Cardiac septum (tissue), 1 donor: ENCODE data around the gene RSPH1. TPM values are rescaled to one million over a fixed set of nuclear protein-coding genes. Genes with fewer than 3 reads are reported as not detected.
A peak's percentile ranks its signal among the peaks of the same experiment; 100 is the strongest.

Source experiments
- DNase-seq: peaks from one replicate; pipeline ENCODE4 v3.0.0-alpha.2; 2020; ENCODE audit warnings: low spot score
- intact Hi-C: fragments of 100-400 bp; cut with DNase I; formaldehyde crosslinking; loops from one replicate; pipeline ENCODE4 v1.14.0; 2022
- total RNA-seq: library from RNA; stranded (reverse); fragmentation: NEBNext Ultra II Directional; extraction: Animal tissue kit (Norgen Biotek cat#: 25700); gene quantifications from one replicate; pipeline ENCODE4 v1.2.1, GENCODE V29; 2021
- donor health status: DM: no; HTN: no; CAD: no.

The RSPH1 gene
- total RNA-seq, 1 donor from 2014 or later: not detected

DNA sequence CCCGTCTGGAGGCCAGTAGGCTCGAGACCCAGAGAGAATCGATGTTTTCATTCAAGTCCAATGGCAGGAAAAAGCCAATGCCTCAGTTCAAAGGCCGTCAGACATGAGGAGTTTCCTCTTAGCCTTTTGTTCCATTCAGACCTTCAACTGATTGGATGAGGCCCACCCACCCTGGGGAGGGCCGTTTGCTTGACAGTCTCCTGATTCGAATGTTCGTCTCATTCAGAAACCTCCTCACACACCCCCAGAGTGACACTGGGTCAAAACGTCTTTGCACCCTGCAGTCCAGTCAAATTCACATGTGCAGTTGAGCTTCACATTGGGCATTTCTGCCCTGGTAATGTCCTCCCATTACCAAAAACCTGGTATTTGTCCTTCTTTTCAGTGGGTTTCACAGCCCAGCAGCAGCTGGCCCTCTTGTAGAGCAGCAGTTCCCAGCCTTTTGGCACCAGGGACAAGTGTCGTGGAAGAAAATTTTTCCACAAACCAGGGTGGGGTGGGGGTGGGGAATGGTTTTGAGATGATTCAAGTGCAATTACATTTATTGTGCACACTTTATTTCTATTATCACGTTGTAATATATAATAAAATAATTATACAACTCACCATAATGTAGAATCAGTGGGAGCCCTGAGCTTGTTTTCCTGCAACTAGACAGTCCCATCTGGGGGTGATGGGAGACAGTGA is 40.1 kb downstream of the RSPH1 start:
- peak; percentile 47 for DNase-seq
- intact Hi-C loops: no loop called here

DNA sequence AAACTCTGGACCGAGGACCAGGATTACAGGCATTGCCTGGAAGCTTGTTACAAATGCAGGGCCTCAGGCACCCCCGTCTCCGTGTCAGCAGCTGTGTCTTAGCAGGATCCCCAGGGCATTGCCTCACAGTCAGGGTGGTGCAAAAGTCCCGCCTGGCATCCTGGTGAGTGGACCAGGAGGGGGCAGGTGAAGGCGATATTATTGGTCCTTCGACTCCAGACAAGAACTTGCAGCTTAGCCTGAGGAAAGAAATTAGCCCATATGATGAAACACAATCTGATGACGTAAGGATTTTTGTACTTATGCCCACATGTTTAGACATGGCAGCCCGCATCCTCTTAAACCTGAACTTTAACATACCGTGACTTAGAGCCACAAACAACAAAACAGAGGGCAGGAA is 40.8 kb downstream of the RSPH1 start:
- intact Hi-C loops: no loop called here
- DNase-seq: peak; percentile 29

DNA sequence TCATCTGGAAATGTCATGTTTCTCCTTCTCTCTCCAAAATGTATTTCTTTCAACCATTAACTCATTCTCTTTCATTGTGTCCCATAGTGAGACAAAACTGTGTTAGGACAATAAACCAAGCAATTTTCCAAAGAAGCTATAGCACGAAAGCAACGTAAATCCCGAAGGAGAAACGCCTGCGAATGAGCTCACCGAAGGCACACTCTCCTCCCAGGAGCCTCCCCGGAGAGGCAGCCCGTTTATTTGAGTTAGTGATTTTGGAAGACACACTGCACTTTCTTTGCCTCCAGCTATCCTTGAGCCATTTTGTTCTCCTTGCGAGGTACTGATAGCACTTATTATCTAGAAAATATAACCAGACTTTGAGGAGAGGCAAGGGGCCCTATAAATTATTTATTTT is 41.2 kb downstream of the RSPH1 start:
- DNase-seq: peak; percentile 38
- intact Hi-C loops: loop anchor here (5.0 kb wide), 1 partner anchor 152 kb away; no protein-coding TSS in a partner anchor

DNA sequence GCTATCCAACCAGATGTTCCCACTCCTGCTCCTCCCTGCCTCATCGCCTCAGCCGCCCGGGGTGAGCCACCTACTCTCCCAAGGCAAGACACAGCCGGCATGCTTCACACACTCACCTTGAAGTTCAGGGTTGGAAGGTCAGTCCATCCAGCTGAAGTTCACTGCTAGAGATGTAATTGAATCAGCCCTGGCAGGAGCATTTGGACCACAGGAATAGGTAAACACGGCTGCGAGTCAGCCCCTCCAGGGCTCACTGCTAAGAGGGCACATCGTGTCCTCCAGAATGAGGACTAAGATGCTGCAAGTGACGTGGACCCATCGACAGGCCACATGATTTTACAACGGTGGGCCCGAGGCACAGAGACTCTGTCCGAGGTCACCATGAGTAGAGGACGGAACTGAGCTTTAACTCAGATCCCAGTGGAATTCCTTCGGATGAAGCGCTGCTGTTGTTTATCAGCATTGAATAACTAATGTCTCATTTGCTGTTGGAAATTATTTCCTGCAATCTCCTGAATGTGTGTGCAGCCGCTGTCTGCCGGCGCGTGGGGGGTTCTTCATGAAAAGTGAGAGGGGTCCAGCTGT is 41.9 kb downstream of the RSPH1 start:
- intact Hi-C loops: loop anchor here (5.0 kb wide), 1 partner anchor 152 kb away; no protein-coding TSS in a partner anchor
- peak; percentile 51 for DNase-seq

DNA sequence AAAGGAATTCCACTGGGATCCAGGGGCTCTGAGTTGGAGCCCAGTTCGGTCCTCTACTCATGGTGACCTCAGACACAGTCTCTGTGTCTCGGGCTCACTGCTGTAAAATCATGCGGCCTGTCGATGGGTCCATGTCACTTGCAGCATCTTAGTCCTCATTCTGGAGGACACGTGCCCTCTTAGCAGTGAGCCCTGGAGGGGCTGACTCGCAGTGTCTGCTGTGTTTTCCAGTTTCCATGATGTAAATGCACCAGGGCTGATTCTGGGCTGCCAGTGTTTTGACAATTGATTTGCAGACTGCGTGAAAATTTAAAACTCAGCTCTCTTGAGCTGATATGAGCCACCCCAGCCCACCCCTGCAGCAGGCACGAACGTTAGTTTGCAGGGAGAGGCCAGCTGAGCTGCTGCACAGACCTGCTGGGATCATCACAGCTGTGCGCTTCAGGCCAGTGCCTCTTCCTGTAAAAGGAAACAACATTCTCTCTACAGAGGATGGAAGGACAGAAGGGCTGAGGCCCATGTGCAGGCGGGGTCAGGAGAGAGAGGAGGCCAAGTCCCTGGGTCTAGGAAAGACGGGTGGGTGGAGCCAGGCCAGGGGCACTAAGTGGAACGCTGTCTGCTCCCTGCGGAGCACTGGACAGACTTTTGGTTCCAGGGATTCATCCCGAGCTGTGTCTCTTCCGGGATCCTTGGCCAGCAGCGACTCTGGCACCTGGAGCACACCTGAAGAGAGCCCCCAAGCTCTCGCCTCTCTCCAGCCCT is 42.6 kb downstream of the RSPH1 start:
- intact Hi-C loops: loop anchor here (5.0 kb wide), 1 partner anchor 151 kb away; no protein-coding TSS in a partner anchor
- DNase-seq: peak; percentile 46

DNA sequence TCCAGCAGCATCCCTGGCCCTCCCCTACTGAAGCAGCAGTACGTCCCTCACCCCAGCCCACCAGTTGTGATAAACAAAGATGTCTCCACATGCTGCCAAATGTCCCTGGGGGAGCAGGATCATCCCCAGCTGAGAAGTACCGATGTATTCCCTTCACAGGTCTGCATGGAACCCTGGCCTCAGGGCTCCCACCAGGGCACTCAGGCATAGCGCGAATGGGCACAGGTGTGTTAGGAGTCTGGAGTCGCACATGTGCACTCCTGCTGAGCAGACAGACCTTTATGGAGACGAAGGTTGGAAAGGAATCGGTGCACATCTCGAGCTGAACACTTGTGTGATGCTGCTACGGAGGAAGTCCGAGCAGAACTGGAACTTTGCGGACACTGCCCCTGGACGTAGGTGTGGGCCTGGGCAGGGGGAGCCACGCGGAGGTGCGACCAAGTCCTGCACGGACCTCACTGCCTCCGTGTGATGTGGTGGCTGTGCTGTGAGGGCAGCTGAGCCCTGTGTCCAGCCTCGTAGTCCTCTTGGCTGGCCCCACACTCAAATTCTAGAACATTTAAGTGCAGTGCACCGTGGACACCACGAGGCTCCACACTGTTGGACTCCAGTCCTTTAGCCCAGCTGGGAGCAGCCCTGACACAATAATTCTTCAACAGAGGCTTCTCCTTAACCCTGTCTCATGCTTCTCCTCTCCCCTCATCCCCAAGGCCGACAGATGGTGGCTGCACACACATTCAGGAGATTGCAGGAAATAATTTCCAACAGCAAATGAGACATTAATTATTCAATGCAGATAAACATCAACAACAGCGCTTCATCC is 43.4 kb downstream of the RSPH1 start:
- DNase-seq: no peak
- intact Hi-C loops: loop anchor here (5.0 kb wide), 1 partner anchor 150 kb away; no protein-coding TSS in a partner anchor

DNA sequence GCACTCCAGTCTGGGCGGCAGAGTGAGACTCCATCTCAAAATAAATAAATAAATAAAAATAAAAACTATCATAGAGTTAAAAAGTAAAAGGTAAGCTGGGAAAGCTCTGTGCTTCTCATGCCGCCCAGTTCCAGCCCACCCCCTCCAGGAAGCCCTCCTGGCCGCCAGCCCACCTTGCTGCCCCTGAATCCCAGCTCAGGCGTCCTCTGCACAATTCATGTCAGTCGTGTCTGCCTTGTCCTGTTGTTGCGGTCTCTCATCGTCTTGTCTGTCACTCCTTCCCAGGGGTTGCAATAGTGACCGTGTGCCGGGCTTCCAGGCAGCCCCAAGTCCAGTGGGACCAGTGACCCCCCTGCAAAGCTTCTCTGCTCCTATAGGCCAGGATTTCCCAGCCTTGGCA is 44.1 kb downstream of the RSPH1 start:
- intact Hi-C loops: loop anchor here (5.0 kb wide), 1 partner anchor 150 kb away; no protein-coding TSS in a partner anchor
- DNase-seq: no peak

DNA sequence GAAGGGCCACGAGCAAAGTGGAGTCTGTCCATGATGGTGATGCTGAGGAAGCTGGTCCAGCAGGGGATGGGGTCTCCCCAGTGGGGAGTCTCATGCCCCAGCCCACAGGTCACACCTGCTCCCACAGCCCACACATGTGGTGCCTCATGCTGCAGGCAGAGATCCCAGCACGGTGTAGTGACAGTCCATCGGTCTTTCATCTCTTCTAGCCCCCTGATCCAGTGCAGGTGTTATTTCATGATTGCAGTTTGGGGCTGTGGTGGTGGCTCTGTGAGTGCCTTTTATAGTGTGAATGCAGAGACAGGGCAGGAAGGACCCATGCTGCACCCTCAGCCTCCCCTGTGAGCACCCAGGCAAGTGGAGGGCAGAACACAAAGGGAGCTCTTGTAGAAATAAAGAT is 47.3 kb downstream of the RSPH1 start:
- intact Hi-C loops: loop anchor here (5.0 kb wide), 1 partner anchor 301 kb away; no protein-coding TSS in a partner anchor
- no peak for DNase-seq

DNA sequence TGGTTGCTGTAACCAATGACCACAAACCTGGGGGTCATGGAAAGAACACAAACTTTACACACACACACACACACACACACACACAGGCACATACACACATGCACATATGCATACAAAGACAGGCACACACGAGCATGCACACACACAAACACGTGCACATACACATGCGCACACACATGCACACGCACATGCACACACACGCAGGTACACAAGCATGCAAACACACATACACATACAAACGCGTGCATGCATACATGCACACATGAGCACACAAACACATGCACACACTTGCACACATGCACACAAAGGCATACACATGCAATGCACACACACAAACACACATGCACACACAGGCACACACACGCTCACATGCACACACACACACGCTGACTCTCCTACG is 48.3 kb downstream of the RSPH1 start:
- intact Hi-C loops: loop anchor here (5.0 kb wide), 1 partner anchor 300 kb away; no protein-coding TSS in a partner anchor
- no peak for DNase-seq

DNA sequence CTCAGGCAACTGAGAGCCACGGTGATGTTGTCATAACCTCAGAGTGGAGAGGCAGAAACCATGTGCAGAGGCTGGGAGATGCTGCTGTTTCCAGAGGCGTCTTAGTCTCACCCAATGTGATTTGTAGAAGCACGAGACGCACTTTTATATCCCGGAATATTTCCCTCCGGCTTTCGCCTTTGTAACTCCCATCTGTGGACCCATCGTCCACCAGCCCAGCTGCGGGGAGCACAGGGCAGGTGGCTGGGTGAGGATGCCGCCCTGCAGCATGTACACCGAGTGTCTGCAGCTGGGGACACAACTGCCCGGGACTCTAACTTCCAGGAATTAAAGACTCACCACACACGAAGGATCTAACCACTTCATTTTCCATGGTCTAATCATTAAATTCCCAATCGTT is 48.8 kb downstream of the RSPH1 start:
- DNase-seq: no peak
- intact Hi-C loops: loop anchor here (5.0 kb wide), 1 partner anchor 300 kb away; no protein-coding TSS in a partner anchor

DNA sequence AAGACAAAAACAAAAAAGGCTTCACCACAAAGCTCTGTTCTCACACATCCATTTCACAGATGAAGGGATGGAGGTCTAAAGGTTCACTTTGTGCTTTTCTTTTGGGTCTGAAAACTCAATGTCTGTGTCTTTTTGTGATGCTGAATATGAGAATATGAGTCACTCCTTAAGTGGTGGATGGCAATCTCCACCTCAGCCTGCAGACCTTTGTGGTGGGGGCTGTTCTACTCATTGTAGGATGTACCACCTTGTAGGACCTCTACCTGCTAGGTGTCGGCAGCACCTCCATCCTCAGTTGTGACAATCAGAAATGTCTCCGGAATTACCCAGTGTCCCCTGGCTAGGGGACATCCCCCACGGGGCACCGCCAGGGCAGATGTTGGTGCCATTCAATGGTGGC is 49.5 kb downstream of the RSPH1 start:
- intact Hi-C loops: loop anchor here (5.0 kb wide), 1 partner anchor 299 kb away; no protein-coding TSS in a partner anchor
- no peak for DNase-seq

DNA sequence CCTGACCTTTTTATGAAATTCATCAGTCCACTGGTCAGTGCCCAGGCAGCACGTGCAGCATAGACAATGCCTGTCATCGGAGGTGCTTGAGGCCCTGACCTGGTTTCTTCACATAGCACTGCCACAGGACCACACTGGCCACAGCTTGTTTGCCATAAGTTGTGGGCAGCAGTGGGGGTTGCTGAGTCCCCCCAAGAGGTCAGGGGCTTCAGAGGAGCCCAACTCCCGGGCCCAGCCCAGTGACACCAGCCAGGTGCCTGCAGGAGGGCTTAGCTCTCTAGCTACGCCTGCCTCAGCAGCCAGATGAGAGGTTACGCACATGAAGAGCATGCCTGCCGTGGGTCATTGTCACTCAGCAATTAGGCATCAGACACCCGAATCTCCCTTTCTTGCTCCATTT is 50.7 kb downstream of the RSPH1 start:
- DNase-seq: no peak
- intact Hi-C loops: loop anchor here (5.0 kb wide), 1 partner anchor 298 kb away; no protein-coding TSS in a partner anchor

DNA sequence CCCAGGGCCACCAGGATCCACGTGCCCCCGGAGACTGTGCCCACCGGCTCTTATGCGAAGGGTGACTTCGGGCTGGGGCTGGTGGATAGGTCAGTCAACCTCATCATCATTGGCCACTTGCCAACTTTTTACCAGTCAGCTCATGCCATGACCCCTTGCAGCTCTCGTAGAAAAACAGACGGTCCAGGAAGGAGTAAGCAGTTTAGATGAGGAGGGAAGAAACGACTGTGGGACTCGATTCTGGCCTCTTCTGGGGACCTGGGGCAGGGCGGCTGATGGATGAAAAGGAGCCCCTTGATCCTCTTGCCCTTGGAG is 51.3 kb downstream of the RSPH1 start:
- intact Hi-C loops: loop anchor here (5.0 kb wide), 1 partner anchor 297 kb away; no protein-coding TSS in a partner anchor
- DNase-seq: no peak

DNA sequence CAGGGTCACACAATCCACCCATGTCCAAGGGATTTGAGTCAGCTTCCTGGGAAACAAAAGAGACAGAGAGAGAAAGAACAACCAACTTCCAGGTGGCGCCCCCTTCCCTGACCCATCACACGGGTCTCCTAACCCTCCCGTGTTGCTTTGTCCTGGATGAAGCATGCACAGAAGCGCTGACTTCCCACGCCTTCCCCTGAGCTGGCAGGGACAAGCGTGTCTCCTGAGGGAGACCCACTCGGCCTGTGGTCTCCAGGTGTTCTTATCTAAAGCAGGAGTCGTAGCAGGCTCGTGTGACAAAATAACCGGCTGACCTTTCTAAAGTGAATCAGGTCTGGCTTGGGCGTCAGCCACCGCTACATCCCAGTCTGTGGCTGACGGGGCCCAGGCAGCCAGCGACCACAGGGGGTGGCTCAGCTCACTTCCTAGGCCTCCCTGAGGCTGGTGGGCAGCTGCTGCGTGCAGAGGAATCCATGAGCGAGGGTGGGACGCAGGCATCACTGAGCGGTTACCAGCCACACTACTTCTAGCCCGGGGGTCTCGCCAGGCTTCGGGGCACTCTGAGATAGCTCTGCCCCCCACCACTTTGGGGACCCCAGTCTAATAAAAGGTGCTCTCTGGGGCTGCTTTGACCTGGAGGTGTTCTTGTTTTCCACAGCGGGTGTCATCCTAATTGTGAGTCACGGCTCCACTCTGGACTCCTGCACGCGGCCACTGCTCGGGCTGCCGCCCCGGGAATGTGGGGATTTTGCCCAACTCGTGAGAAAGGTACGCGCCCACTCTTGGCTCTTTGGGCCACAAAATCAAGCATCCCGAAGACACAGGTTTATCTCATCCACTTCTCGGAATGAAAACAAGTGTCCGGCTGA is 51.9 kb downstream of the RSPH1 start:
- DNase-seq: no peak
- intact Hi-C loops: no loop called here

DNA sequence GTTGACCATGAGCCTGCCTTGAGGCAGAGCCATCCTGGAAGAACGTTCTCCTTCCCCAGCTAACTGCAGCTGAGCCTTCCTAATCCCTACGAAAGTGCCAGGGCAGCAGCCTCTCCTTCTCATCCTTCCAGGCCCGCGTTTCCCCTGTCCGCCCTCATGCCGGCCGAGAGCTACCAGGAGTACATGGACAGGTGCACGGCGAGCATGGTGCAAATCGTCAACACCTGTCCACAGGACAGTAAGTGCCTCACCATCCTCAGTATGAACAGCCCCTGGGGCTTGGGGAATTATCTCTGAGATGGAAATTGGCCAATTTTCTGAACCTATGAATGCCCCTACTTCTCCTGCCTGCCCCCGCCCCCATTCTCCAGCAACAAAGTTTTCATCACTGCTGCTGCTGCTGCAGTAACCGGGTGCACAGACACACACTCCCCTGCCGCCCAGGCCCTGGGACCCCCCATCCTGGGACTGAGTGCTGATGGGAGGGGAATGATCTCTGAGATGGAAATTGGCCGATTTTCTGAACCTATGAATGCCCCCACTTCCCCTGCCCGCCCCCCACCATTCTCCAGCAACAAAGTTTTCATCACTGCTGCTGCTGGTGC is 52.7 kb downstream of the RSPH1 start:
- intact Hi-C loops: no loop called here
- DNase-seq: no peak

DNA sequence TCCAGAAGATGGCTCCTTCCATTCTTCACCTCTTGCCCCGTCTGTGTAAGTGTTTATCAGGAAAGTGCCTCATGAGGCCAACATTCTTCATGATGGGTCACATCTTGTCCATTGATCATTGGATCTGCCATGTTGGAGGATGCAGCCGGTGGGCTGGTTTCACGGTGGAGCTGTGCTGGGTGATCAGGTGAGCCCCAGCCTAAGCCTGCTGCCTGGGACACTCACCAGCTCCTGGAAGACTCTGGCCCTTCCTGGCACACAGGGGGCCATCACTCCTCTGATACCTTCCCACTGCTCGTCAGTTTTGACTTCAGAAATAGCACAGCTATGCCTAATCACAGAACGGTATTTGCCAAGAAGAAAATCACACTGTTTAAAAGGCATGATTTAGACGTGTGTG is 54.1 kb downstream of the RSPH1 start:
- intact Hi-C loops: no loop called here
- DNase-seq: no peak

DNA sequence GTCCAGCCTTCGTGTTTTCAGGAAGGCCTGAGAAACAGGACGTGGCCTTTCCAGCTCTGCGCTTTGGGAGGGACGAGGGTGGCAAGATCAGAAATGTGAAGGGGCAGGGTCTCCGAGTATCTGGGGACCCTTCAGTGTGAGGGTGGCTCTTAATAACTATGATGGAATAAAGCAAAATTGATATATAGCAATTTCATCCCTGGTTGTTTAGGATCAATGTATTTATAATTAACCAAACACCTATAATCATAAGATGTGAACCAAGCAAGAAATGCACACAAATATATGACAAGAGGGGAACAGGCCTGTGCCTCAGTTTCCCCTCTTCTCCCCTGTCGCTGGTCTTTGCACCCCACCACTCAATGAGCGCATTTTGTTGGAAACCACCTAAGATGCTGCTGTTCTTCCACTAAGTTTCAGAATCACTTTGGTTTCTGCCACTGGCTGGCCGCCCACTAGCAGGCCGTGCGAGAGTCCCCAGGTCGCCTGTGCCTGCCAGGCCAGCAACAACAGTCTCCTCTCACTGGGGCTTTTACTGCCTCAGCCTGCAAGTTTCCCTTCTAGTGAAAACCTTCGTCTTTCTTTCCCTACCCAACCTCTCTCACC is 55.7 kb downstream of the RSPH1 start:
- DNase-seq: no peak
- intact Hi-C loops: no loop called here
